Muscle of back (tissue), 11 donors: ENCODE data around the gene WAC. TPM values are rescaled to one million over a fixed set of nuclear protein-coding genes. Genes with fewer than 3 reads are reported as not detected.

ENCODE experiments used
- DNase-seq, 3 donors: peaks; one replicate each; pipeline versions ENCODE4 v3.0.0 to v3.0.0-alpha.2; 2013
- polyA plus RNA-seq, 10 donors: library from polyadenylated mRNA; unstranded; fragments of 120-200 nt; gene quantifications; one replicate each; pipeline ENCODE4 v1.2.1, GENCODE V29; 2013; ENCODE audit not compliant: insufficient read length in 10 of 10

Gene WAC
- polyA plus RNA-seq, 10 donors, result 71.3 to 104 (median 89.5) TPM

- peak; percentile 78 to 88 (median 84) for DNase-seq
These were observed 130.9 kb downstream of the WAC start for GRCh38 chr10:28663576-28664368.

- DNase-seq, result no peak
These were observed 131.4 kb downstream of the WAC start for GRCh38 chr10:28664369-28664740.

GRCh38 chr10:28666751-28667467 is 134.0 kb downstream of the WAC start:
- DNase-seq, result no peak

GRCh38 chr10:28668363-28669226 is 135.7 kb downstream of the WAC start:
- peak in 2 of 3 donors; percentile 40 to 63 for DNase-seq

GRCh38 chr10:28669227-28670173 is 136.6 kb downstream of the WAC start:
- no peak for DNase-seq

Other genes with a start within 250 kb of the WAC start
- gene MPP7, start 230.1 kb upstream of the WAC start, polyA plus RNA-seq, result 1 to 10 TPM; 3.2 to 7.3 (median 5.2) TPM
- 1 to 10 TPM; 1.6 to 8.1 (median 3.8) TPM for gene BAMBI, start 144.4 kb downstream of the WAC start, polyA plus RNA-seq